GM21423 (cell line): ENCODE data around the gene TRAPPC13.
A peak's percentile ranks its signal among the peaks of the same experiment; 100 is the strongest.
"Not testable (repeated sequence)": the region's sequence is repeated elsewhere in the genome, so short reads cannot be mapped to it uniquely, and the experiment has no call there.

Experiments used
- ATAC-seq: cut with Tn5 transposase; IDR thresholded peaks from one replicate; pipeline ENCODE4 v1.9.1; 2021; ENCODE audit warnings: mild to moderate bottlenecking, moderate library complexity; ENCODE audit not compliant: unreplicated experiment

TRAPPC13 gene

GRCh38 chr5:65624571-65625555 lies at the start of gene TRAPPC13, which contains the start of gene SHLD3:
Gene TRAPPC13 (plus strand): TSS chr5:65625027. CDS start chr5:65625061, 34 bp downstream.
Gene SHLD3 (plus strand): TSS chr5:65625027. CDS start chr5:65629588, 4,561 bp downstream.
- peak; percentile 69 for ATAC-seq

GRCh38 chr5:65577141-65577540 lies 47.7 kb upstream of the TRAPPC13 start:
- ATAC-seq, result no peak

GRCh38 chr5:65588694-65589093 lies 36.1 kb upstream of the TRAPPC13 start:
- no peak for ATAC-seq

DNA sequence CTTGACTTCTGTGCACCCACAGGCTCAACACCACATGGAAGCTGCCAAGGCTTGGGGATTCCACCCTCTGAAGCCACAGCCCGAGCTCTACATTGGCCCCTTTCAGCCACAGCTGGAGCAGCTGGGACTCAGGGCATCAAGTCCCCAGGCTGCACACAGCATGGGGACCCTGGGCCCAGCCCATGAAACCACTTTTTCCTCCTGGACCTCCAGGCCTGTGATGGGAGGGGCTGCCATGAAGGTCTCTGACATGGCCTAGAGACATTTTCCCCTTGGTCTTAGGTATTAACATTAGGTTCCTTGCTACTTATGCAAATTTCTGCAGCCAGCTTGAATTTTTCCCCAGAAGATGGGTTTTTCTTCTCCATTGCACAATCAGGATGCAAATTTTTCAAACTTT lies 23.1 kb upstream of the TRAPPC13 start:
- not testable (repeated sequence) for ATAC-seq

GRCh38 chr5:65611524-65611923 lies 13.3 kb upstream of the TRAPPC13 start:
- no peak for ATAC-seq

DNA sequence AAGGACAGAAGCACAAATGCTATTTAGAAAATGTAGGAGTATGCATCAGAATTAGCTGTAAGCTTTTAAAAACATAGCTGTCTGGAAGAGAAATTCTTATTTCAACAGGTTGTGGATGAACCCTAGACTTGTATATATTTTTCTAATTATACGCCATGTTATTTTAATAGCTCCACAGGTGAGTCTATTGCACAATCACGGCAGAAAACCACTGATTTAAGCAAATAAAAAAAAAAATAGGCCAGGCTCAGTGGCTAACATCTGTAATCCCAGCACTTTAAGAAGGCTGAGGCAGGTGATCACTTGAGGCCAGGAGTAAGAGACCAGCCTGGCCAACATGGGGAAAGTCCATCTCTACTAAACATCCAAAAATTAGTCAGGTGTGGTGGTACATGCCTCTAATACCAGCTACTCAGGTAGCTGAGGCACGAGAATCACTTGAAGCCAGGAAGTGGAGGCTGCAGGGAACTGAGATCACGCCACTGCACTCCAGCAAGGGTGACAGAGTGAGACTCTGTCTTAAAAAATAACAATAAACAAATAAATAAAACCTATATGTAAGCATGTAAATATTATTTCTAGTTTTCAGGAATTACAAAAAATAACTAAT lies 12.4 kb upstream of the TRAPPC13 start:
- no peak for ATAC-seq

DNA sequence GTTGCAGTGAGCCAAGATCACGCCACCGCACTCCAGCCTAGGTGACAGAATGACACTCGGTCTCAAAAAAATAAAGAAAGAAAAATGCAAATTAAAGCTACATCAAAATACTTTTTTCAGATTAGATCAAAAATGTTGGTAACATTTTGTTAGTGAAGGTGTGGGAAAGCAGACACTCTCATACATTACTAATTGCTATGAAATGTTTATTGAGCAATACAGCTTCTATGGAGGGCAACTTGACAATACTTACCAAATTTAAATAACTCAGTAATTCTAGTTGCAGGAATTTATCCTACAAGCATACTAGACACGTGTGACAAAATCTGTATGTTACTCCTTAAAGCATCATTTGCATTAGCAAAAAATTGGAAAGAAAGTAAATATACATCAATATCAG lies 4.8 kb upstream of the TRAPPC13 start:
- no peak for ATAC-seq

DNA sequence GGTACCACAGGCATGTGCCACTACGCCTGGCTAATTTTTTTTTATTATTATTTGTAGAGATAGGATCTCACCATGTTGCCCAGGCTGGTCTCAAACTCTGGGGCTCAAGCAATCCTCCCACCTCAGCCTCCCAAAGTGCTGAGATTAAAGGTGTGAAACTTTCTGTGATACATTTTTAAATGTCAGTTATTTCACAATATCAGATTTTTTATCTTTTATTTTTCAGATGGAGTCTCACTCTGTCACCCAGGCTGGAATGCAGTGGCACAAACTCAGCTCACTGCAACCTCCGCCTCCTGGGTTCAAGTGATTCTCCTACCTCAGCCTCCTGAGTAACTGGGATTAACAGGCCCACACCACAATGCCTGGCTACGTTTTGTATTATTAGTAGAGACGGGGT lies 2.9 kb upstream of the TRAPPC13 start:
- ATAC-seq, result not testable (repeated sequence)

DNA sequence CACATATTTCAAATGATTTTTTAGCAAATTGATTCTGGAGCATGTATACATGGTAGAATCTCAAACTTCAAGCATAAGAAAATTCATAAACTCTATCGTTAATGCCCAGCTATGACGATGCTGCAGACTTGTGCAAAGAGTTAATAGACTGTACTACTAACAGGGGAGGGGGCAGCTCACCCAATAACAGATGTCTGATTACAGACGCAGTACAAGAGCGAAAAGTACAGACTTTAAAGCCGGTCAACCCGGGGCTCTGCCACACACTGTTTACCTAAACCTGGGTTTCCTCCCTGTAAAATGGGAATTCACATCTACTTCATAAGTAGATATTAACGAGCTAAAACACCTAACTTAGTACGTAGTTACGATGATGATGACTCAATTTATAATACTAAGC lies 1.3 kb upstream of the TRAPPC13 start:
- no peak for ATAC-seq

DNA sequence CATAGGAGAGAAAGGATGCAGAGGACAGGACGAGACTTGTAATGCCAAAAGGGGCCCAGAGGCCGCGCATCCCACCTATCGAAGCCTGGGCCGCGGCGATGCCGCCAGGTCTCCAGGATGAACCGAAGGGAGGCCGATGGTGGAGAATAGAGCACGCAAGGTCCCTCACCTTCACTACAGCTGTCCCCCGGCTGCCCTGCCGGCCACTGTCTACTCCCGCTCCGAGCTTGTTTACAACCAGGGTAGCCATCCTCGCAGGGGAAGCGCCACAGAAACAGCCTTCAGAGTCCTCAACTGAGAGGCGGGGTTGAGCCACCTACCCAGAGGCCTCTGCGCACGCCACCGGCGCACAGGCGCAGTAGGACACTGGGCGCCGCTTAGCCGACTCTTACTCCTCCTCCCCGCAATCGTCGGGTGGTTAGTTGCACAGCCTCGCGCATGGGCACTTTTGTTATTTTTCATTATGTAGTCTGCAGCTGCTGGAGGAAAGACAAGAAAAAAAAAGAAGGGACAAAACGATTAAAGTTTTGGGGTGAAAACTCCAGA lies 729 bp upstream of the TRAPPC13 start, which contains the start of gene TRIM23:
Gene TRIM23 (minus strand): TSS at position 309 of the 546 bp plus-strand sequence. CDS start 59 bp downstream, at position 250.
- ATAC-seq, result peak; percentile 95

DNA sequence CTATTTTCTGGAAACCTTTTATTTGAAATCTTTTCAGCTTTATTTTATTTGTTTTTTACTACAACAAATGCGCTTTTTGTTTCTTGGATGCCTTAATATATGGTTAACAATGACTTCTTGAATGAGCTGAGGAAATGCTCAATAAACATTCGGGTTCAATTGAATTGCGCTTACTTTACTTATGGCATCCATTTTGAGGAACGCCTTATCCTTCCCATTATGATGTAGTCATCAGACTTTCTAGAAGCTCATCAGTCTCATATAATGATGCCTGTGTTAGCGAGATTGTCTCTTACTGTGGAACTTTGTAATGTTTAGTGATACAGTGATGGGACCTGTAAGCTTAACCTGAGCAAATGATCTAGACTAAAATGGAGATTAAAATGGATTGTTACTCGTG lies 916 bp downstream of the TRAPPC13 start:
- no peak for ATAC-seq

DNA sequence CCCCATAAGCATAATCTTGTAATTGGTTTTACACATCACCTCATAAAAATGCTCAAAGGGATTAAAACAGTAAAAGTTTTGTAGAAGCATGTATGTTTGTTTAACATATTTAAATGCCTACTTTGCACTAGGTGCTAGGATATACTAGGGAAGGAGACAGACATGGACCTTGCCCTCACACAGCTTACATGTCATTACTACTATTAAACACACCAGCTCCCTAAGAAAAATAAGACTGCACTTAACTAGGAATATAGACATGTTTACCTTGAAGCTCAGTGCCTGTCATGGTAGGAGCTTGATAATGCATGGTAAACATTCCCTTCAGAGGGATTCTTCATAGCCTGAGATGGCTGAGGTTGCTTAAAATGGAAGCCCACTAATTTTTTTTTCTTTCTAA lies 6.2 kb downstream of the TRAPPC13 start:
- ATAC-seq, result no peak

DNA sequence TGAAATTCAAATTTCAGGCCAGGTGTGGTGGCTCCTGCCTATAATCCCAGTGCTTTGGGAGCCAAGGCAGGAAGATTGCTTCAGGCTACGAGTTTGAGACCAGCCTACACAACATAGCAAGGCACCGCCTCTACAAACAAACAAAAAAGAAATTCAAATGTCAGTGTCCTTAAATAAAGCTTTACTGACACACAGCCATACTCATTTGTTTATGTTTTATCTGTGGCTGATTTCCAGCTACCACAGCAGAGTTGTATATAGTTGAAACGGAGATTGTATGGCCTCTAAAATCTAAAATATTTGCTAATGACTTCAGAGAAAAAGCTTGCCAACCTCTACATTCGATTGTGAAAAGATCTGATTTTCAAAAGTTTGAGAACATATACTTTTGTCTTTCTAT lies 15.4 kb downstream of the TRAPPC13 start:
- ATAC-seq, result no peak

- ATAC-seq, result no peak
These were observed 22.1 kb downstream of the TRAPPC13 start for GRCh38 chr5:65646938-65647337.

GRCh38 chr5:65647941-65648340 lies 23.1 kb downstream of the TRAPPC13 start:
- no peak for ATAC-seq

DNA sequence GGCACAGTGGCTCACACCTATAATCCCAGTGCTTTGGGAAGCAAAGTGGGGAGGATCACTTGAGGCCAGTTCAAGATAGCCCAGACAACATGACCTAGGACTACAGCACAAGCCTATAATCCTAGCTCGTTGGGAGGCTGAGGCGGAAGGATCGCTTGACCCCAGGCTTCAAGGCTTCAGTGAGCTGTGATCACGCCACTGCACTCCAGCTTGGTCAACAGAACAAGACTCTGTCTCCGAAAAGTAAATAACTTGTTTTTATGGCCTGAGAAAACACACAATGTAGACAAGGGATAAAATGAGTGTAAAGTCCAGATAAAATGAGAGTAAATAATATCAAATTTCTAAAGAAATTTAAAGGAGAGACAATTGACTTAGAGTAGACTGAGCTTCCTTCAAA lies 26.3 kb downstream of the TRAPPC13 start:
- ATAC-seq, result no peak

DNA sequence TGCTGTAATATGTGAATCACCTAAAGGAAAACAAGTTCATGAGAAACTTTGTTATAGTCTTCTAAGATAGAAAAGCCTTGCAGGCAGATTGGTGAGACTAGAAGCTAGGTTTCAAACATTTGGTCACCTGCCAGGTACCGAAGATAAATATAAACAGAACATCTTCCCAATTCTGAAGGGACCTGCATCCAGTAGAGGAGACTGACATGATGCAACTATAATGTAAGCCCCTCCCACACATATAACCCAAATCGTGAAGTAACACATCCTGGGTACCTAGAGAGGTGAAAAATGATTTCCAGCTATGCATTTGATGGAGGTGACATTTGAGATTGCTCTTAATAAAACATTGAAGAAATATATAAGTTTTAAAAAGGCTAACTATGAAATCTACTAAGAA lies 29.9 kb downstream of the TRAPPC13 start:
- no peak for ATAC-seq

DNA sequence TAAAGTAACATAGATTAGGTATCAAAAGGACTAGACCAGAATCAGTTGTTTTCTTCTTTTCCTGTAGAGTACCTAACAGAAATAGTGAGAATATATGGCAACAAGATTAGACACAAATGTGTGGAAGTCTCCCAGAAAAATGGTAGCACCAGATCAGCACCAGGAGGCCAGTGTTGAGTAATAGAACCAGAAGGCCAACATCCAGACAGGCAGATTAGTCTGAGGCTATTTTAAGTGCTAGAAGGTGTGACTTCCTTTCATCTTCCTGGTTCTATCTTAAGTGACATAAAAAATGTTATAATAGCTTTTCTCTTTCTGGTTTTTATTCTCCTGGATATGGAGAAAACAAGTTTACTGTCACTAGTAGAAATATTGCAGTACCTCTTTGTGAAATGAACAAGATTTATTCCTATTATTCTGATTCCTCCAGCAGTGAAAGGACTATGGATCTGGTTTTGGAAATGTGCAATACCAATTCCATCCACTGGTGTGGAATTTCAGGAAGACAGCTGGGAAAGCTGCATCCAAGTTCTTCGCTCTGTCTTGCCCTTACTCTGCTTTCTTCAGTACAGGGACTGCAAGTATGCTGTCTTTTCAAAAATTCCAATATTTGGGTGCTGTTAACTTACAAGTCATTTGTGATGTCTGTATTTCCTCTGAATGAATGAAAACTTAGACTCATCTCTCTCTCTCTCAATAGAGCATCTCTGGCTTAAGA lies 39.1 kb downstream of the TRAPPC13 start:
- no peak for ATAC-seq

GRCh38 chr5:65668696-65669095 lies 43.9 kb downstream of the TRAPPC13 start:
- no peak for ATAC-seq

- ATAC-seq, result no peak
These were observed 48.0 kb downstream of the TRAPPC13 start for GRCh38 chr5:65672796-65673195.

DNA sequence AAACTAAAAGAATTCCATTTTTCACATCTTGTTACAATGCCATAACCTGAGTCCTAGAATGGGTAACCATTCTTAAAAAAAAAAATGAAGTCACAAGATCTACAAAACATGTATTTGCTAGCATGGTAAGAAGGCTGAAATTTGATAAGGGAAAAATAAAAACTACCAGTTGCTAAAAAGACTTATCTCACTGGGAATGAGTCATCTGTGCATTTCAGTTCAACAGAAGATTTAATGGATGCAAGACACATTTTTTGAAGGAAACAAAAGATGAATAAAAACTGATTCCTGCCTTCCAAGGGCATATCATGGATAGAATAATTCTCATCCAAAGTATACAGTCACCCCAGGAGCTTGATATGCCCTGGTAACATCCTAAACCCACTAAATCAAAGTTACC lies 49.9 kb downstream of the TRAPPC13 start:
- ATAC-seq, result no peak
